Erythroblast (primary cell): ENCODE results near the gene ATP6V1F.

Source experiments
- GATA1 ChIP-seq: IDR thresholded peaks from 2 replicates; pipeline ENCODE4 v1.6.1; 2011; ENCODE audit warnings: low read depth, mild to moderate bottlenecking, control low read depth, low read length, moderate library complexity
- POLR2A ChIP-seq: IDR thresholded peaks from 2 replicates; pipeline ENCODE4 v1.6.1; 2011; ENCODE audit warnings: mild to moderate bottlenecking, low read length

DNA sequence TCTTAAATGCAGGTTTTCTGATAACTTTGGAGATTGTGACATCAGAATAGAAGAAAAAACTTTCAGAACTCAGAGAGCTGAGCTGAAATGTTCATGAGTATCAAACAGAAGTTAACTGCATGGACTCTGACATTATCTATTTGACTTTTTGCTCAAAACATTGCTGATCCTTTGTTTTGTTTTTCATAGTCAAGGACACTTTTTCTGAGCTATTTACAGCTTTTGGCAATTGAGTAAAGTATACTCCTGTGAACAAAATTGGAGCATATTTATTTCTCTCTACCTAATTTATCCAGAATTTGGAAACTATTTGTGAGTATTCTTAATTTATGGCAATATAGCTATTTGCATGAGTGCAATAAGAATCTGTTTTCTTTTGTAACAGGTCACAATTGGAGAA lies 36.7 kb downstream of the ATP6V1F start:
- TF ChIP-seq POLR2A (no peak), GATA1 (no peak)
